Spleen (tissue), 7 donors: ENCODE measurements around the gene GNA14.

Source experiments
- POLR2A ChIP-seq, 3 donors: fragments of 450-650 bp; IDR thresholded peaks; one replicate each; pipeline ENCODE4 v1.5.1; 2017; ENCODE audit warnings: antibody characterized with exemption in 3 of 3, mild to moderate bottlenecking in 1 of 3
- TF ChIP-seq, protein P1 (sequence below), 11 experiments: fragments of 200-600 bp in 7 of 11; fragments of 450-650 bp in 4 of 11; sonication (generic) in 4 of 11; IDR thresholded peaks in 8 of 11; conservative IDR thresholded peaks in 3 of 11; 1 replicate in 7 of 11; 2 replicates in 4 of 11; pipeline versions ENCODE4 v1.4.0 to v1.8.0; 2016 to 2021; ENCODE audit warnings: antibody characterized with exemption in 11 of 11, inconsistent platforms in 4 of 11, mild to moderate bottlenecking in 1 of 11
- donor health status: DM: no; HTN: no; CAD: no; lungs with moderate emphysema.
- donor health status: DM: no; HTN: no; CAD: no.
- donor health status: DM: no; HTN: no; CAD: no.

DNA sequence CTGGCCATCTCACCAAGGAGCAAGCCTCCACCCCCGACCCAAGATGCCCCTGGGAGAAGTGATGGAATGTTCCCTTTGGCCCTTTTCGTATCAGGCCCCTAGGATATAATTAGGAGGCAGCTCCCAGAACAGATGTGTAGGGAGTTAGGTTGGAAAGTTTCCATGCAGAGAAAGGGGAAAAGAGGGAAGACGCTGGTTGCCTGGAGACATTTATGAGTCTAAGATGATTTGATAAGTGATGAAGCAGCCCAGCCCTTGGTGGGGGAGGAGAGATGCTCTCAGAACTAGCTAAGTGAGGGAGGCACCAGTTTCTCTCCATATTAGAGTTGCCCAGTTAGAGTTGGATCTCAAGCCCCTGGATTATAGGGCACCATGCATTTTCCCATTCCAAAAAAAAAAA, 137.5 kb downstream of the GNA14 start:
- no peak for TF ChIP-seq POLR2A (IDR thresholded peaks at IDR 0.05)
- TF ChIP-seq, protein P1, sequence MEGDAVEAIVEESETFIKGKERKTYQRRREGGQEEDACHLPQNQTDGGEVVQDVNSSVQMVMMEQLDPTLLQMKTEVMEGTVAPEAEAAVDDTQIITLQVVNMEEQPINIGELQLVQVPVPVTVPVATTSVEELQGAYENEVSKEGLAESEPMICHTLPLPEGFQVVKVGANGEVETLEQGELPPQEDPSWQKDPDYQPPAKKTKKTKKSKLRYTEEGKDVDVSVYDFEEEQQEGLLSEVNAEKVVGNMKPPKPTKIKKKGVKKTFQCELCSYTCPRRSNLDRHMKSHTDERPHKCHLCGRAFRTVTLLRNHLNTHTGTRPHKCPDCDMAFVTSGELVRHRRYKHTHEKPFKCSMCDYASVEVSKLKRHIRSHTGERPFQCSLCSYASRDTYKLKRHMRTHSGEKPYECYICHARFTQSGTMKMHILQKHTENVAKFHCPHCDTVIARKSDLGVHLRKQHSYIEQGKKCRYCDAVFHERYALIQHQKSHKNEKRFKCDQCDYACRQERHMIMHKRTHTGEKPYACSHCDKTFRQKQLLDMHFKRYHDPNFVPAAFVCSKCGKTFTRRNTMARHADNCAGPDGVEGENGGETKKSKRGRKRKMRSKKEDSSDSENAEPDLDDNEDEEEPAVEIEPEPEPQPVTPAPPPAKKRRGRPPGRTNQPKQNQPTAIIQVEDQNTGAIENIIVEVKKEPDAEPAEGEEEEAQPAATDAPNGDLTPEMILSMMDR (IDR thresholded peaks at IDR 0.05 in 8 of 11, conservative IDR thresholded peaks at IDR 0.05 in 3 of 11): no peak
